H1 (cell line): ENCODE results near the gene BRIP1. TPM values are rescaled to one million over a fixed set of nuclear protein-coding genes. Genes with fewer than 3 reads are reported as not detected.

Source experiments
- BCL11A ChIP-seq, 2 experiments: IDR thresholded peaks; one replicate each; pipeline ENCODE4 v1.6.1; 2011; ENCODE audit warnings: low read depth in 2 of 2, low read length in 2 of 2, mild to moderate bottlenecking in 2 of 2
- EZH2 ChIP-seq: fragments of 200-600 bp; sonication (generic); IDR thresholded peaks from 2 replicates; pipeline ENCODE4 v1.7.1; 2012; ENCODE audit warnings: low read depth, mild to moderate bottlenecking, moderate library complexity, low read length, inconsistent platforms; ENCODE audit not compliant: severe bottlenecking
- GABPA ChIP-seq: IDR thresholded peaks from 2 replicates; pipeline ENCODE4 v1.6.1; 2011; ENCODE audit warnings: mild to moderate bottlenecking, low read length, moderate library complexity, borderline replicate concordance; ENCODE audit not compliant: insufficient read depth
- KDM4A ChIP-seq: IDR thresholded peaks from one replicate; pipeline ENCODE4 v1.7.1; 2012; ENCODE audit warnings: low read depth, mild to moderate bottlenecking, moderate library complexity, low read length, inconsistent platforms; ENCODE audit not compliant: severe bottlenecking
- POLR2AphosphoS5 ChIP-seq: IDR thresholded peaks from 2 replicates; pipeline ENCODE4 v1.6.1; 2011; ENCODE audit warnings: low read depth, low read length
- RXRA ChIP-seq: IDR thresholded peaks from 2 replicates; pipeline ENCODE4 v1.6.1; 2011; ENCODE audit warnings: low read depth, mild to moderate bottlenecking, low read length, moderate library complexity; ENCODE audit not compliant: insufficient read depth
- SIN3A ChIP-seq, 2 experiments: IDR thresholded peaks in 1 of 2; conservative IDR thresholded peaks in 1 of 2; 2 replicates each; pipeline ENCODE4 v1.6.1; 2011 to 2012; ENCODE audit warnings: low read length in 2 of 2, improper control_type of control experiment in 1 of 2, low read depth in 1 of 2, mild to moderate bottlenecking in 1 of 2
- TEAD4 ChIP-seq: IDR thresholded peaks from 2 replicates; pipeline ENCODE4 v1.6.1; 2012; ENCODE audit warnings: low read depth, low read length, inconsistent platforms, mixed read lengths
- polyA plus RNA-seq, 7 experiments: library from polyadenylated mRNA; depleted of rRNA in 3 of 7; stranded (reverse) in 5 of 7; unstranded in 2 of 7; fragments of >200 nt in 5 of 7; fragments of 200-250 nt in 2 of 7; gene quantifications; 1 replicate in 5 of 7; 2 replicates in 1 of 7; 4 replicates in 1 of 7; pipeline versions ENCODE4 v1.2.1 to v1.2.3, GENCODE V29; 2011 to 2013; ENCODE audit warnings: missing spikeins in 2 of 7, mixed read lengths in 2 of 7
- total RNA-seq: library from RNA; stranded (reverse); fragmentation: NEBNext Ultra II Directional; extraction: Animal tissue kit (Norgen Biotek cat#: 25700); gene quantifications from 2 replicates; pipeline ENCODE4 v1.2.1, GENCODE V29; 2021

BRIP1 gene
- total and polyA plus RNA-seq, 2 of the 8 experiments (the other 6 are each of a cell fraction or from before 2014, with no cell fraction given): 5.8 to 19.2 TPM

GRCh38 chr17:61809816-61810392 lies 53.4 kb downstream of the BRIP1 start (continued):
- TF ChIP-seq EZH2 (no peak), TEAD4 (no peak), RXRA (no peak), POLR2AphosphoS5 (no peak), BCL11A (IDR thresholded peaks at IDR 0.05; ENCODE audit: low read depth in 2 of 2, low read length in 2 of 2) (no peak), SIN3A (conservative IDR thresholded peaks at IDR 0.05 in 1 of 2, IDR thresholded peaks at IDR 0.05 in 1 of 2; ENCODE audit: low read depth in 1 of 2, low read length in 2 of 2) (no peak), GABPA (no peak), KDM4A (no peak)
- TF ChIP-seq, all 59 proteins: peak for 0
